ENCODE results near the gene EGFL6.

GRCh38 chrX:13620207-13620606 lies 50.8 kb downstream of the EGFL6 start:
- TF ChIP-seq CTCF (conservative IDR thresholded peaks at IDR 0.05; ENCODE audit: low read length) (no peak), EZH2phosphoT487 (IDR thresholded peaks at IDR 0.05; ENCODE audit: borderline replicate concordance) (no peak)

Measured in Loucy (cell line).